ENCODE measurements around the gene AIRE.

Gene AIRE

DNA sequence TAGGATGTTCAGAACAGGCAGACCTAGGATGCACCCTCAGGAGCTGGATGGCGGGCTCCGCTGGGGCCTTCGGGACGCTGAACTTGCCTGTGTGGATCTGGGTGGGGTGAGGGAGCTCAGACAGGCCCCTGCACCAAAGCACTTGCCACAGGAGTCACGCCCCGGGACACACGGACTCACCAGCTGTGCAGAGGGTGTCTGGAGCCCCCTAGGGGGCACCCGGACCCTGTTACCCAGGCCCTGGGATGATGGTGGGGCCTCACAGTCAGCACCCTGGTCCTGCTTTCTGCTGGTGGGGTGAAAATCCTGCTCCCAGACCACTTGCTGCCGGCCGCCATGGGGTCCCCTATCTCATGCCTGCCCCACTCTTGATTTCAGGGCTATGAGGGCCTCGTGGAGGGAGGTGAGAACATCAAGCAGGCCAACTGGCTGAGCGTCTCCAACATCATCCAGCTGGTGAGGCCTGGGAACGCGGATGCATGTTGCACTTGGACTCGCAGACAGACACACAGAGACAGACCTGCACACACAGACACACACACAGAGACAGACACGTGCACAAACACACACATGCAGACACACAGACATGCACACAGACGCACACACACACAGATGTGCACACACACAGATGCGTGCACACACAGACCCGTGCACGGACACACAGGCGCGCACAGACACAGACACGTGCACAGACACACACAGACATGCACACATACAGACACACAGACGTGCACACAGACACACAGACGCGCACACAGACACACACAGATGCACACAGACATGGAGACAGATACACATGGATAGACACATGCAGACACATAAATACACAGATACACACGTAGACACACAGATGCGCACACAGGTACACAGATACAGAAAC, 25.2 kb downstream of the AIRE start:
- no peak for DNase-seq

DNA sequence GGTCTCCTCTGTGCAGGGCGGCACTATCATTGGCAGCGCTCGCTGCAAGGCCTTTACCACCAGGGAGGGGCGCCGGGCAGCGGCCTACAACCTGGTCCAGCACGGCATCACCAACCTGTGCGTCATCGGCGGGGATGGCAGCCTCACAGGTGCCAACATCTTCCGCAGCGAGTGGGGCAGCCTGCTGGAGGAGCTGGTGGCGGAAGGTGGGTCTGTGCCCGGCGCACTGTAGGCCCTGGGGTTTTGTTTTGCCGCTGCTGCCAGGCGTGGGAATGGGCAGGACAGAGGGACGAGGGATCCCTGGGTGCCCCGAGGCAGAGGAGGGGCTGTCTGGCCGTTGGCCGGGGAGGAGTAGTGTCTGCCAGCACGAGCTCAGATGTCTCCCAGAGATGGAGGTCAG, 26.4 kb downstream of the AIRE start:
- no peak for DNase-seq

DNA sequence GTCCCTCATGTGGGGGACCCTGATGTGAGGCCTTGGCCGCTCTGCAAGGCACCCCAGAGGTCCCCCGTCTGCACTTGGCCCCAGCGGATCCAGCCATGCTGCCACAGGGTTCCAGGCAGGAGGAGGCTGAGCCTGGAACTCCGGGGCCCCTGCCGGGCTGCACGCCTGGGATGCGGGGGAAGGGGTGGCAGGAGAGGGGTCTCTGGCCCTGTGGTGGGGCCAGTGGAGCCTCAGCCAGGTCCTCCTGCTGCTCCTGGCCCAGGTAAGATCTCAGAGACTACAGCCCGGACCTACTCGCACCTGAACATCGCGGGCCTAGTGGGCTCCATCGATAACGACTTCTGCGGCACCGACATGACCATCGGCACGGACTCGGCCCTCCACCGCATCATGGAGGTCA, 27.0 kb downstream of the AIRE start:
- DNase-seq: no peak

DNA sequence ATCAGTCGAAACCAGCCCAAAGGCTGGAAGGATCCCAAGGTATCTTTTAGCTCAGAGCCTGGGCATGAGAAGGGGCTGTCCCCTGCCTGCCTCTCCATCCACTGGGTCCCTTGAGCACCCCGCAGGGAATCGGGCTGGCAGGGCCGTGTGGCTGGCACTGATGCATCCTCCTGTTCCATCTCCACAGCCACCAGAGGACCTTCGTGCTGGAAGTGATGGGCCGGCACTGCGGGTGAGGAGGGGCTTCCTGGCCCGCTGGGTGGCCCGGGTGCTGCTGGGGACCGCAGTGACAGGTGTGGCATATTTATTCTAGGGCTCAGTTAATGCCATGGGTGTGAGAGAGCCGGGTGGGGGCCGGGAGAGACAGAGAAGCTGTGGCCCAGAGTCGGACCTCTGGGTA, 27.8 kb downstream of the AIRE start:
- DNase-seq: no peak

DNA sequence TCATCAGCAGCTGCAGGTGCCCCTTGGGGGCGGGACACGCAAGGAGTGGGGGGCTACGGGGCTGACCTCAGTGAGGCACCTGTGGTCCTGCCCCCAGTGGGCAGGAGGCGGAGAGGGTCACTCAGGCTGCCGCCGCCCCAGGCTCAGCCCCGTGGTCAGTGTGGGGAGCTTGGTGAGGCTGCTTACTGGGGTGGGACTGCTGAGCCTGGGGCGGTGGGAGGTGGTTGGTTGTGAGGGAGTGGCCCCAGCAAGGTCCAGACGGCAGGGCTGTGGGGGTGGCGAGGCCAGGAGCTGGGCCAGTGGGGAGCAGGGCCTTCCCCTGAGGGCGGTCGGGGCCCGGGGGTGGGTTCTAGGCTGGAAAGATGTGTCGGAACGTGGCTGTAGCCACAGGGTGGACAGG, 28.5 kb downstream of the AIRE start:
- DNase-seq: no peak

DNA sequence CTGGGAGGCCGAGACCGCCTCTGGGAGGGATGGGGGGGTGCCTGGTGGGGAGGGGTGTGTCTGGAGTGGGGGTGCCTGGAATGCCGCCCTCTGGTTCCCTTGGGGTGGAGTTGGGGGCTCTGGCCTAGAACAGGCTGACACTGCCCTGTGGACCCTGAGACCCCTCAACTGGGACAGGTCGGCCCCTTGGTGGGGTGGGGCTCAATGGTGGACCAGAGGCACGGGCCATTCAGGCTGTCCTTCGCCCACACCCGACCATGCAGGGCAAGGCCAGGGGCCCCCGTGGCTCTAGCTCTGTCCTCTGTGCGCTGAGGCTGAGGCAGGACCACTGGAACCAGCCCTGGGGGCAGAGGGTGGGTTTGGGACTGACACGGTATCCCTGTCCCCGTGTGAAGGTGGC, 28.9 kb downstream of the AIRE start:
- DNase-seq: no peak

DNA sequence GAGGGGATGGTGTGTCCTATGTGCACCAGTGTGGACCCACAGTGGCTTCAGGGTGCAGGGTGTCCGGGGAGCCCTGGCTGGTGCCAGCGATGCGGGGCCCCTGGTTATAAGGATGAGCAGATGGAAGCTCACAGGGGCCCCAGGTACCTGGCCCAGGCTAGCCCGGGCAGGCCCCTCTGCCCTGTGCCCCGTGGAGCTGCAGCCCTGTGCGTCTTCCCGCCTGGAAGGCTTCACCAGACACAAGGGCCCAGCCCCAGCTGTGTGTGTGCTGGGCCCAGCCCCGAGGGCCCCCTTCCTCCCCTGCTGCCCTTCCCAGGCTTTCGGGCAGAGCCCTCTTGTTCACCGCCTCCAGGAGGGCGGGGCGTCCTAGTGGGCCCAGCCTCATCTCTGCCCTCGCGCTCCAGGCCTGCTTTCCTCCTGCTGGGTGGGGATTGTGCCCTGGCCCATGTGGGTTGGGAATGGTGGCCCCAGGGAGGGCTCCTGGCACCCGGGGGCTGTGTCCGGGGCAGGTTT, 30.1 kb downstream of the AIRE start:
- DNase-seq: no peak

DNA sequence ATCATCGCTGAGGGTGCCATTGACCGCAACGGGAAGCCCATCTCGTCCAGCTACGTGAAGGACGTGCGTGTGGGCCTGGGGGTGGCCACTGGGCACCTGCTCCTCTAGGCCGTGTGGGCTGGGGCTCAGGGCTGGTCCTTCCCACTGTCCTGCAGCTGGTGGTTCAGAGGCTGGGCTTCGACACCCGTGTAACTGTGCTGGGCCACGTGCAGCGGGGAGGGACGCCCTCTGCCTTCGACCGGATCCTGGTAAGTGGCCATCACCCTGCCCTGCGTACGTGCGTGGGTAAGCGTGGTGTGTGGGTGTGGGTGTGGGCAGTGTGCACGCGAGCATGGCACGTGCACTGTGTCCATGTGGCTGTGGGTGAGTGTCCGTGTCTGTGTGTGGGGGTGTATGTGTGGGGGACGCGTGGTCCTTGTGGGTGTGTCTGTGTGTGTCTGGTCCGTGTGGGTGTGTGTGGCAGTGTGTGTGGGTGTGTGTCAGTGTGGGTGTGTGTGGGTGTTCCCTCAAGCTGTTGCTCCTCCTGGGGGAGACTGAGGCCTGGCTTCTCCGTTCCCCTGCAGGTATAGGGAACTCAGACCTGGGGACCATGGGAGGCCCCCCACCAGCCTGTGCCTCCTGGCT, 30.7 kb downstream of the AIRE start:
- DNase-seq: no peak

DNA sequence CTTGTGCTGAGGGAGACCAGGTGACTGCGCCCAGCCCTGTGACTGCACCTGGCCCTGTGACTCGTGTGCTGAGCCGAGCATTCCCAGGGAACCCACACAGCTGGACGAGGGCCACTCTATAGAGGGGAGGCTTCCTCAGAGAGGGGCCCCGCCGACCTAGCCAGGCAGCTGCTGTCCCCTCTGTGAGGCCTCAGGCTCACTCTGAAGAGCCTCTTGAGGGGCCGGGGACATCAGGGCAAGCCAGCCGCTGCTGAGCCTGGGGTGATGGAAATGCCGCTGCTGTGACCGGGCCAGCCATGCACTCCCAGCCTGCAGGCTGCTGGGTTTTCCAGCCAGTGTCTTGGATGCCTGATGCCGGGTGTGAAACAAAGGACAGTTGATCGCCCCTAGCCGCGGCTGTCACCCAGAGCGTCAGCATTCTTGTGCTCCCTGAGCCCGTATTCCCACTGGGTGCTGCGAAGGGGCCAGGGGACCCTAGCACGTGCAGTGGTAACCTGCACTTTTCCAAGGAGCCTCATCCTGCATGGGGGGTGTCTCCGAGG, 31.6 kb downstream of the AIRE start:
- no peak for DNase-seq

DNA sequence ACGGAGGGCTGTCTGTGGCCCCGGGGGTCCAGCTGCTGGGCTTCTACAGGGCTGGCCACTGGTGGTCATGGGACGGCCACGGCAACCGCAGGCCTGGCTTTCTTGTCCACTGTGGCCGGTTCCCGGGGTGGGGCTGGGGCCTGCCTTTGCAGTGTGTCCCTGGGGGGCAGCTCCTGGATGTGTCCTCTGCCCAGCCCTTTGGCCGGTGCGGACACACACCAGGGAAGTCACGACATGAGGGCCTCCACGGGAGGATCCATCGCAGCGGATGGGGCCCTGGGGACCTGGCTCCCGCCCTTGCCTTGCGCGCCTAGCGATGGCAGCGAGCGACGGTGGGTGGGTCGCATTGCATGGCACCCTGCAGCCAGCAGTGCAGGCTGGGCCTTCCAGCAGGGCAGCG, 32.2 kb downstream of the AIRE start:
- DNase-seq: no peak

DNA sequence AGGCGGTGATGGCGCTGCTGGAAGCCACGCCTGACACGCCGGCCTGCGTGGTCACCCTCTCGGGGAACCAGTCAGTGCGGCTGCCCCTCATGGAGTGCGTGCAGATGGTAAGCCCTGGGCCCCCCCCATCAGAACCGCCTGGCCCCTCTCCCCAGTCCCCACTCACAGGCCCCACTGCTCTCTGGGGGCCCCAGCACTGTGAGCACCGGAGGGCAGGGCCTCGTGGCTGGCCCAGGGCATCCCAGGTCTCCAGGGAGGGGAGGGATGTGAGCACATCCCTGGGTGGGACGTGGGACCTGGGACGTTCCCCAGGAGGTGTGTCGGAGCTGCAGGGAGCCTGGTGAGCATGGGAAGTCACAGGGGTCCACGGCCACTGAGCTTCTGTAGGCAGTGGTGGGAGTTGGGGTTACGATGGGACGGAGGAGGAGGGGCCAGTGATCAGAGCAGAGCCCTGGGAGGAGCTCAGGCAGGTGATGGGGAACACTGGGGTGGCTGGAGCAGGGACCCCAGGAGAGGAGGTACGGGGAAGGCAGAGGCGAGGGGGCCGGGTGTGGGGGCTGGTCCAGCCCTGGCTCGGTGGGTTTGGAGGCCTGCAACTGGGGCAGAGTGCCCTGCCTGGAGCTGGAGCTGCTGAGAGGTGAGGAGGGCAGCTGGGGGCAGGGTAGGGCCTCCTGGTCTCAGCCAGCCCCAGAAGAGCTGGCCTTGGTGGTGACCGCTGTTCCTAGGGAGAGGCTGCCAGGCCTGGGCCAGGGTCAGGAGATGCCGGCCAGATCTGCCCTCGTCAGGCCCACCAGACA, 33.0 kb downstream of the AIRE start:
- no peak for DNase-seq

DNA sequence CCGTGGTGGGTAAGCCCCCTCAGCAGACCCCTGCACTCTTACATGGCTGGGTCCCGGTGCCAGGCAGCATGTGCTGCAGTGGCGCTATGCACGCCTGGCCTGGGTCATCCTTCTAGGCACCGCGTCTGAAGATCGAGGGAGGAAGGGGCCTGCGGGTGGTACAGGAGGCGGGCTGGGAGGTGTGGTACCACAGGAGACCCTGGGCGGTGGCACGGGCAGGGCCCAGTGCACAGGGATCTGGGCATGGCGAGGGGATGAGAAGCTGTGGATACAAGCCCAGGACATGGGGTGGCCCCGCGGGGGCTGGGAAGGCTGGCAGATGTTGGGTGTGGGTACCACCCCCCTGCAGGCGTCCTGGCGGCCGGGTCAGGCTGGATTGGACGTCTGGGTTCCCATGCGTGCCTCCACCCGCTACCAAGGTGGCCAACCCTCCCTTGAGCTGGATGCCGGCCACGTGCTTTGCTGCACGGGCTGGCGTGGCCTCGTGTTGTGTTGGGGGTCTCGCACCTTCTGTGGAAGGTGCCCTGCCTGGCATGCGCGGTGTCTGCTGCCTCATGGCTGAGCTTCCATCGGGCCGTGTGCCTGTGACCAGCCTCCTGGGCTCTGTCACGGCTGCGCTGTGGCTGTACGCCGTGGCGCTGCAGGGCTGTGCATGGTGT, 33.9 kb downstream of the AIRE start:
- DNase-seq: no peak

DNA sequence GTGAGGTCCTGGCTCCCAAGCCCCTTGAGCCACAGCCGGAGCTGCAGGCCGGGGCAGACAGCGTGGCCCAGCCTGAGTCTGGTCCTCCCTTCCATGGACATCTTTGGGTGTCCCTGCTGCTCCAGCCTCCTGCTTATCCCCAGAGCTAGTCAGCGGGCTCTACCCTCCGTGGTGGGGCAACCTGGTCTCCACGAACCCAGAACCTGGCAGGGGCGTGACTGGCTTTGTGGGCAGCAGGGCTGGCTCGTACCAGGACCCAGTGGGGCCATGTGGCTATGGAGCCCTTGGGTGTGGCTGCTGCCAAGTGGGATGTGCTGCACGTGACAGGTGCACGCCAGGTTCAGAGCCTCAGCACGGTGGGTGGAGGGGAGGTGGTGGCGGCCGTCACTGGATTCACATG, 35.2 kb downstream of the AIRE start:
- no peak for DNase-seq

DNA sequence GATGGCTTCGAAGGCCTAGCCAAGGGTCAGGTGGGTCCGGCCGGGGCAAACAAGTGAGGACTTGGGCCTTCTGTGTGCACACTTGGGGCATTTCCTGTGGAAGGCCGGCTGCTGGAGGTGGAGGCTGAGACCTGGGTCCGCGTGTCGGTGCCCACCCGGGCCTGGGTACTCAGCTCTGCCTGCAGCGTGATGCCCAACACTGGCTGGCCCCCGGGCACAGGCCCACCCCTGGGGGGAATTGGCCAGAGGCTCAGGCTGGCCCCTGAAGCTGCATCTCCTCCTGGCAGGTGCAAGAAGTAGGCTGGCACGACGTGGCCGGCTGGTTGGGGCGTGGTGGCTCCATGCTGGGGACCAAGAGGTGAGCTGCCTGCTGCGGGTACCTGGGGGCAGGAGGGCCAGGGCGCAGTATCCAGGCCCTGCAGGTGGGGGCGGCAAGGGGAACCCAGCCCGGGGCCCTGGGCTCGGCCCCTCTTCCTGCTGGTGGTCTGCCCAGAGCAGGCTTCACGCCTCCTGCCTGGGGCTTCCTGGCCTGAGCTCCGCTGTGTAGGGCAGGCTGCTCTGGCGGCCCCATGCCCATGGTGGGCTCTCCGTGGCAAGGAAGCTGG, 36.3 kb downstream of the AIRE start:
- DNase-seq: no peak

DNA sequence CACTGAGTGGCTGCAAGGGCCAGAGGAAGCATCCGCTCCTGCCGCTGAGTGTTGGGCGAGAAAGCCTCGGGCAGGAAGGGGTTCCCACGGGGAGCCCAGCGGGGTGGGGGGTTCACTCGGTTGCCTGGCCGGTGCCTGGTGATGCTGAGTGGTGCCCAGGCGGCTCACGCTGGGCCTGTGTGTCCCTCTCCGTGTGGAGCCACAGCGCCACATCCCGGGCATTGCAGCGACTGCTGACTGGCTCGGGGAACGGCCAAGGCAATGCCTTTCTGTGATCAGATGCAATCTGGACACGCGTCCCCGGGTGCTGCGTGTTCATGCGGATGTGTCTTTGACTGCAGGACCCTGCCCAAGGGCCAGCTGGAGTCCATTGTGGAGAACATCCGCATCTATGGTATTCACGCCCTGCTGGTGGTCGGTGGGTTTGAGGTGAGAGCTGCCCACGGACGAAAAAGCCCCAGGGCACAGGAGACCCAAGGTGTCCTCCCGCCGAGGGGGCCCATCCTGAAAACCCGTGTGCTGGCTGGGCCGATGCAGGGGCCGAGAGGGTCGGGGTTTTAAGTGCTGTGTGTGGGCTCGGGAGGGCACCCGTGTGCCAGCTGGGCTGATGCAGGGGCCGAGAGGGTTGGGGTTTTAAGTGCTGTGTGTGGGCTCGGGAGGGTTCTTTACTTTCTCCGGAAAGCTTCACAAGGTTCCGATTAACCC, 37.1 kb downstream of the AIRE start:
- DNase-seq: no peak

DNA sequence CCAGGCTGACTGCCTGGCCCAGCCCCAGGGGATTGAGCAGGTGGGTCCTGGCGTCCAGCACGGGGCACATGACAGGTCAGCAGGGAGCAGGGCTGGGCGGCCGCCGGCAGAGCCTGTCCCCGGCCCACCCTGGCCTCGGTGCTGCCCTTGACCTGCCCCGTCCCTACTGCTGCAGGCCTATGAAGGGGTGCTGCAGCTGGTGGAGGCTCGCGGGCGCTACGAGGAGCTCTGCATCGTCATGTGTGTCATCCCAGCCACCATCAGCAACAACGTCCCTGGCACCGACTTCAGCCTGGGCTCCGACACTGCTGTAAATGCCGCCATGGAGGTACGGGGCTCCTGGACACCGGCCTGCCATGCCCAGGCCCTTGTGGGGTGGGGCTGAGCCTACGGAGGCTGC, 37.9 kb downstream of the AIRE start:
- DNase-seq: no peak

DNA sequence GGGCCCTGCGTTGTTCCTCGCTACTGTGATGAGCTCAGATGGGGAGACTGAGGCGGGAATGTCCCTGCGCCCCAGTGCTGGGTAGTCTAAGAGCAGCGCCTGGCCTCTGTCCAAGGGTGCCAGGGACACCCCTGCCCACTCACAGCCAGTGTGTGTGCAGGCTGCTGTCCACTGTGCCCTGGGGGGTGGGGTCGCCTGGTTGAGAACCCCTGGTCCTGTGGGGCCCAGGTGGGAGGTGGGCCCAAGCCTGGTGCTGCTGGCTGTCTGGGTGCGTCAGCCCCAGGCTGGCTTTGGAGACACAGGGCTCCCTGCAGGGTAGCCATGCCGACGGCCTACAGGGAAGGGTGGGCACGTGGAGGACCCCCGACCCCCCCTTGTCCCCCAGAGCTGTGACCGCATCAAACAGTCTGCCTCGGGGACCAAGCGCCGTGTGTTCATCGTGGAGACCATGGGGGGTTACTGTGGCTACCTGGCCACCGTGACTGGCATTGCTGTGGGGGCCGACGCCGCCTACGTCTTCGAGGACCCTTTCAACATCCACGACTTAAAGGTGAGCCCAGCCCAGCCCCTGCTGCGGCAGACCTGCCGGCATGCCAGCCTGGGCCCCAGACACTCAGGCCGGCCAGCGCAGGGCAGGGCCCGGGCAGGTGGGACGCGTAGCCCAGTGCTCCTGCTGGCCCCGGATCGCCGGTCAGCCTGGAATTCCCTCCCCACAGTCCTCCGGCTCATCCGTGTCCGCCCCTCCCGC, 38.6 kb downstream of the AIRE start:
- DNase-seq: no peak

DNA sequence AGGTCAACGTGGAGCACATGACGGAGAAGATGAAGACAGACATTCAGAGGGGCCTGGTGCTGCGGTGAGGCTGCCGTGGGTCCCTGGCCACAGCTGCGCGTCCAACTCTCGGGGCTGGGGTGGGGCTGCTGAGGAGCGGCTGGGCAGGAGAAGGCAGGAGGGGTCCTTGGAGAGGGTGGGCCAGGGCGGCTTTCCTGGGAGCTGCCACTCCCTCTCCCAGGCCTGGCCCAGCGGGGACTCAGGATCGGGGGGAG, 39.1 kb downstream of the AIRE start:
- DNase-seq: no peak

DNA sequence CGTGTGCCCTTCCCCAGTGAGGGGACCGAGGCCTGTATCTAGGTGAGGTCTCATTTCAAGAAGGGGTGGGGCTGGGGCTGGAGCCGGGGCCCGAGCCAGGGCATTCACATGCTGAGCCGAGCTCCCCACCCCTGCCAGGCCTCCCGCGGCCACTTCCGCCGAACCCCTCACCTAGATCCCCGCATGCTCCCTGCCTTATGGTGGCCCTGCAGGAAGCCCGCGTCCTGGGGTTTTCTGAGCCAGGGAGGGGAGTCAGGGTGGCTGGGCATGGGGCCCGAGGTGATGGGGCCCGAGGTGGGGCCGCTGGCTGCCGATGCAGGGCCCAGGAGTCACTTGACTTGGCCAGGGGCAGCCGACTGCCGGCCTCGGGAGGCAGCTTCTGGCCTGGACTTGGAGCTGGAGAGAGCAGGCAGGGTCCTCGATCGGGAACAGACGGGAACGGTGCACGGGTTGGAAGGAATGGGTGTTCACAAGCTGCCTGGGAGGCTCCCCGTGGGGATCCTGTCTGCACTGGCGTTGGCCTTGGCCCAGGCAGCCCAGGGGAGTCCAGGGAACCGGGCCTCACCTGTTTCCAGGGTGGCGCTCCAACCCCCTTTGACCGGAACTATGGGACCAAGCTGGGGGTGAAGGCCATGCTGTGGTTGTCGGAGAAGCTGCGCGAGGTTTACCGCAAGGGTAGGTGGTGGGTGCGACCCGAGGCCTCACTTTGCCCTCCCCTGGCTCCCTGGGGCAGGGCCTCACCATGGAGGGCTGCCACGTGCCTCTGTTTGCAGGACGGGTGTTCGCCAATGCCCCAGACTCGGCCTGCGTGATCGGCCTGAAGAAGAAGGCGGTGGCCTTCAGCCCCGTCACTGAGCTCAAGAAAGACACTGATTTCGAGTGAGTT, 40.0 kb downstream of the AIRE start:
- DNase-seq: no peak

DNA sequence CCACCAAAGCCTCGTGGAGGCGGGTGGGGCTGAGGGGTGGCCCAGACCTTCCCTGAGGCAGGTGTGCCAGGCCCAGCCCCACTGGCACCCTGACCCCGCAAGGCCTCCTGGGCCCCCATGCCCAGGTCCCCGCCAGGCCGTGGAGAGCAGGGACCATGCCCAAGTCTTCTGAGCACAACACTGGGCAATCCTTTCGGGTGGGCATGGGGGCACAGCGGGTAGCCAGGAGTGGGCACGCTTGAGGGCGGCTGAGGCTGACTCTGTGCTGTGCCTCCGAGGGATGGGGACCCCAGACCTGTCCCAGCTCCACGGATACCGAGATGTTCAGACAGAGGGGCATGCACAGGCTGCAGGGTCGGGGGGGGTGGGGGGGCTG, 40.6 kb downstream of the AIRE start:
- no peak for DNase-seq

Data from MV-4-11 (cell line).